Measurements from ENCODE around the gene PARL. TPM values are rescaled to one million over a fixed set of nuclear protein-coding genes. Genes with fewer than 3 reads are reported as not detected.

Gene PARL
- total RNA-seq, 1 experiment from 2014 or later, result 69.7 TPM

GRCh38 chr3:183807209-183807728 is 77.4 kb downstream of the PARL start (continued):
- TF ChIP-seq EZH2phosphoT487 (IDR thresholded peaks at IDR 0.05; ENCODE audit: borderline replicate concordance) (no peak), RAD21 (IDR thresholded peaks at IDR 0.05; ENCODE audit: low read depth) (no peak)

GRCh38 chr3:183802989-183803388 is 81.7 kb downstream of the PARL start:
- H3K4me2 ChIP-seq (ENCODE audit: low read length), result no peak overlapping the region
- TF ChIP-seq CTCF (IDR thresholded peaks at IDR 0.05 in 2 of 3, conservative IDR thresholded peaks at IDR 0.05 in 1 of 3; ENCODE audit: borderline replicate concordance in 1 of 3, insufficient read depth in 1 of 3, low read depth in 2 of 3, low read length in 2 of 3), result no peak
- TF ChIP-seq POLR2AphosphoS5 (IDR thresholded peaks at IDR 0.05; ENCODE audit: low read depth, low read length), result no peak
- TF ChIP-seq JUND (IDR thresholded peaks at IDR 0.05), result no peak
- DNase-seq (ENCODE audit: low read depth, low spot score) (no peak), ATAC-seq (no peak)
- no peaks in the 10 kb centered on the region for H3K4me1 ChIP-seq (ENCODE audit: control insufficient read depth in 1 of 2, insufficient read depth in 2 of 2, low read length in 2 of 2)
- intact Hi-C loops (cut with micrococcal nuclease), result no loop called here
- no peaks in the 10 kb centered on the region for H3K9me3 ChIP-seq (ENCODE audit: control insufficient read depth in 1 of 2, insufficient read depth in 1 of 2, low read depth in 1 of 2, low read length in 2 of 2)
- RAD21 ChIA-PET (ENCODE audit: low non-redundant PET in 1 of 2, low total read pairs in 2 of 2, uncharacterized antibody in 2 of 2, unreplicated experiment in 2 of 2), result no interaction called here
- H3K4me3 ChIP-seq (replicated peaks in 1 of 2; ENCODE audit: low read depth in 1 of 2, low read length in 2 of 2), result no peak overlapping the region
- POLR2A ChIA-PET, result no interaction called here
- H3K27me3 ChIP-seq (ENCODE audit: insufficient read depth, low read length), result no peaks in the 10 kb centered on the region
- CTCF ChIA-PET, result no interaction called here
- no peak overlapping the region for H3K27ac ChIP-seq (ENCODE audit: low read depth, low read length)
- H3K79me2 ChIP-seq (ENCODE audit: insufficient read depth, low read length), result no peaks in the 10 kb centered on the region
- no peak overlapping the region for H3K9ac ChIP-seq (ENCODE audit: low read length)
- no TSS peak for BruUV-seq (replicated peaks)
- H2AFZ ChIP-seq (ENCODE audit: low read depth, low read length, poor library complexity, severe bottlenecking), result no peak overlapping the region
- H3K36me3 ChIP-seq (ENCODE audit: control insufficient read depth in 1 of 2, insufficient read depth in 2 of 2, low read length in 2 of 2), result peaks cover 68 to 70% of the 10 kb centered on the region in 2 experiments
- H4K20me1 ChIP-seq (ENCODE audit: insufficient read depth), result no peaks in the 10 kb centered on the region
- no peaks in the 10 kb centered on the region for H3K9me2 ChIP-seq (ENCODE audit: insufficient read depth)

GRCh38 chr3:183801601-183802000 is 83.1 kb downstream of the PARL start:
- DNase-seq (ENCODE audit: low read depth, low spot score) (no peak), ATAC-seq (no peak)
- Histone ChIP-seq H3K79me2 (ENCODE audit: insufficient read depth, low read length) (no peaks in the 10 kb centered on the region), H3K36me3 (ENCODE audit: control insufficient read depth in 1 of 2, insufficient read depth in 2 of 2, low read length in 2 of 2) (peaks cover 61 to 64% of the 10 kb centered on the region in 2 experiments), H3K4me1 (ENCODE audit: control insufficient read depth in 1 of 2, insufficient read depth in 2 of 2, low read length in 2 of 2) (no peaks in the 10 kb centered on the region), H4K20me1 (ENCODE audit: insufficient read depth) (no peaks in the 10 kb centered on the region), H2AFZ (ENCODE audit: low read depth, low read length, poor library complexity, severe bottlenecking) (no peak overlapping the region), H3K9me3 (ENCODE audit: control insufficient read depth in 1 of 2, insufficient read depth in 1 of 2, low read depth in 1 of 2, low read length in 2 of 2) (no peaks in the 10 kb centered on the region), H3K4me2 (ENCODE audit: low read length) (no peak overlapping the region), H3K4me3 (replicated peaks in 1 of 2; ENCODE audit: low read depth in 1 of 2, low read length in 2 of 2) (no peak overlapping the region), H3K27me3 (ENCODE audit: insufficient read depth, low read length) (no peaks in the 10 kb centered on the region), H3K9ac (ENCODE audit: low read length) (no peak overlapping the region), H3K9me2 (ENCODE audit: insufficient read depth) (no peaks in the 10 kb centered on the region), H3K27ac (ENCODE audit: low read depth, low read length) (no peak overlapping the region)
- ChIA-PET CTCF (no interaction called here), POLR2A (no interaction called here), RAD21 (ENCODE audit: low non-redundant PET in 1 of 2, low total read pairs in 2 of 2, uncharacterized antibody in 2 of 2, unreplicated experiment in 2 of 2) (no interaction called here)
- BruUV-seq (replicated peaks), result no TSS peak
- TF ChIP-seq ELF1 (IDR thresholded peaks at IDR 0.05; ENCODE audit: borderline replicate concordance, low read depth) (no peak), FOSL1 (IDR thresholded peaks at IDR 0.05; ENCODE audit: low read depth) (no peak), CBX3 (IDR thresholded peaks at IDR 0.05; ENCODE audit: low read depth) (no peak)
- intact Hi-C loops (cut with micrococcal nuclease), result no loop called here

Measured in HCT116 (cell line).